NCI-H2171 treated with DMSO at 0.1 percent for 48 hours (cell line): ENCODE results near the gene CCDC154.
A peak's percentile ranks its signal among the peaks of the same experiment; 100 is the strongest.
"Not testable (repeated sequence)": the region's sequence is repeated elsewhere in the genome, so short reads cannot be mapped to it uniquely, and the experiment has no call there.

ENCODE experiments used
- DNase-seq: peaks from one replicate; lab custom pipeline; 2025; lab: John Stamatoyannopoulos, UW

CCDC154 gene

DNA sequence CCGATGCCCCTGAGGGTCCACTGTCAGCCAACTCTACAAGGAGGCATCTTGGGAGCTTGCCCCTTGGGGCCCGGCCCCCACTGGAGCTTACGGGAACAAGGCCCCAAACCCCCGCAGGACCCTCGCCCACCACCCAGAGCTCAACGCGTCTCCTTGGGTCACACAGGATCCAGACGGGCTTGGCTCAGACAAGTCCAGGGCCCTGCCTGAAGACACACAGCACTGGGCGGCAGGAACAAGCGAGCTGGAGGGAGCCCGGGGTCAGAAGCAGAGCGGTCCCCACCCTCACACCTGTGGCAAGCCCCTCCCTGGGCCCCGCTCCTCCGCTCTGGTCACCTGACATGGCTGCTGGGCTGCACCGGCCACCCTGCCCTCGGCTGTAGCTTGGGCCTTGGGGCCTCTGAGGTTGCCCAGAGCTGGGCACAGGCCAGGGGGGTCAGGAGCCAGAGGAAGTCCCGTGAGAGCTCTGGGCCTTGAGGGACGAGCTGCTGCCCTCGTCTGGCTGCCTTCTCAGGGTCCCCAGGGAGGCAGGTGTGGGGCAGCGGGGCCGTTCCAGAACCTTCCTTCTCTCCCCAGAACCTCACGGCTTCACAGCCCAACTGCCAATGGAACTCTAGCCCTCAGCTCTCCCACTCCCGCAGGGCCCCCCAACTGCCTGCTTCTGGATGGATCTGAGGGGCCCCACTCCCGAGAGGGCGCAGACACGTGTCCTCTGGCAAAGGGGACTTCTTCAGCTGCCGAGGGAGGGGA lies at the start of gene CCDC154:
CCDC154 (minus strand) TSS at position 577 of the 750 bp plus-strand sequence; CDS start at position 343, 234 bp downstream.
- no peak for DNase-seq

- DNase-seq, result no peak
Observed at GRCh38 chr16:1493746-1494094, 49.4 kb upstream of the CCDC154 start.

GRCh38 chr16:1492923-1493745 lies 48.8 kb upstream of the CCDC154 start, which contains the start of gene TELO2:
Gene TELO2, plus strand, starts transcription at chr16:1493360. Its CDS starts 922 bp downstream, at chr16:1494282.
- DNase-seq, result peak; percentile 68

- no peak for DNase-seq
Observed at GRCh38 chr16:1492082-1492922, 47.9 kb upstream of the CCDC154 start.

- DNase-seq, result no peak
Observed at GRCh38 chr16:1491327-1491726, 47.0 kb upstream of the CCDC154 start.

DNA sequence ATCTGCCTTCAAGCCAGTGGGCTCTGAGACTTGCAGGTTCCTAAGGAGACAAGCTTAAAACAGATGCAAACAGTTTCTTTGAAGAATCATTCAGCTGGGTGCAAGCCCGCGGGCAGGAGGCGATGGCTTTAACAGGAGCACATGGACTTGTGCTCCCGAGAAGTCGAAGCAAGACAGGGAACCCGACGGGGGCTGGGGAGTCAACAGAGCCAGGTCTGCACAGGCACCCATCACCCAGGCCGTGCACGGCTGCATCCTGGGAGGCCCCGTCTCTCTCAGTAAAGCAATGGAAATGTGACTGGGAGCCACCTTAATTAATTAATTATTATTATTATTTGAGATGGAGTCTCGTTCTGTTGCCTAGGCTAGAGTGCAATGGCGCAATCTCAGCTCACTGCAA lies 44.7 kb upstream of the CCDC154 start:
- no peak for DNase-seq

DNA sequence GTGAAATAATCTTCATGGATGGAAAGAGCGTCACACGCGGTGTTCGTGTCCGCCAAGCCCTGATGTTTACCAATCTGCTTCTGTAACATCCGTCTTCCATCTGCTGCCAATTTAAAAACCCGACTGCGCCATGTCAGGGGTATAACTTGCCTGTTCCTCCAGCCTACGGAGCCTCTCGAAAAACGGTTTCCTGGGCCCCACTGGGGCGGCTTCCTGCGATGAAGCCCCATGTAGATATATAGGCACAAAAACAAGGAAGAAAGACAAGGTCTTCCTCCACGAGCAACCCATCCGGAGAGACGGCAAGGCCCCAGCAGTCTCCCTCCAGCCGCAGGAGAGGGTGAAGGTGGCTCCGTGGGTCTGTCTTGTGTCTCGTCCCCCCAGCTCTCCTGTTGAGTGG lies 44.3 kb upstream of the CCDC154 start, which contains the start of gene PTX4:
PTX4 (minus strand) TSS at position 326 of the 400 bp plus-strand sequence; CDS start at position 291, 35 bp downstream.
- no peak for DNase-seq

DNA sequence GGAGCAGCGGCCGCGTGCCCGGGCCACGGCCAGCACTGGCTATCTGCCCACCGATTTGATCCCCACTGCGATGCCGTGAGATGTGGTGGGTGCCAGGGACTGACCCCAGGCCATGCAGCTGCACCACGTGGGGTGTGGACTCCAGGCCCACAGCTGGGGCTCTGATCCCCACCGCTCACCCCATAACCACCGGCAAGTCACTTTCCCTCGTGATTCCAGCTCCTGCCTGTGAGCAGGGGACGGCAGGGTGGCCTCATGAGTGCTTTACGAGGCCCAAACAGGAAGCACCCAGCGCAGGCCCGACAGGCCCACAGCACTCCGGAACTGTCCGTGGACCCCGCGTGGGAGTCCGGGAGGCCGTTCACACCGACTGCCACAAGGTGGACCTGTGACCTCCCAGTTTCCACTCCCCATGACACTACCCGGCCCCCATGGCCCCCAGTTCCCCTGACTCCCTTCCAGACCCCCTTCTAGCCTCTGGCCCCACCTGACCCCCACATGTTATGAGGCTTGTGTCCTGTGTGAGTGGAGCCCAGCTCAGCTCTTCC lies 43.8 kb upstream of the CCDC154 start:
- no peak for DNase-seq

- no peak for DNase-seq
Observed at GRCh38 chr16:1487395-1488053, 43.2 kb upstream of the CCDC154 start.

GRCh38 chr16:1486551-1487390 lies 42.4 kb upstream of the CCDC154 start:
- DNase-seq, result no peak

GRCh38 chr16:1485847-1486496 lies 41.6 kb upstream of the CCDC154 start:
- DNase-seq, result no peak

- no peak for DNase-seq
Observed at GRCh38 chr16:1481906-1482835, 37.8 kb upstream of the CCDC154 start.

DNA sequence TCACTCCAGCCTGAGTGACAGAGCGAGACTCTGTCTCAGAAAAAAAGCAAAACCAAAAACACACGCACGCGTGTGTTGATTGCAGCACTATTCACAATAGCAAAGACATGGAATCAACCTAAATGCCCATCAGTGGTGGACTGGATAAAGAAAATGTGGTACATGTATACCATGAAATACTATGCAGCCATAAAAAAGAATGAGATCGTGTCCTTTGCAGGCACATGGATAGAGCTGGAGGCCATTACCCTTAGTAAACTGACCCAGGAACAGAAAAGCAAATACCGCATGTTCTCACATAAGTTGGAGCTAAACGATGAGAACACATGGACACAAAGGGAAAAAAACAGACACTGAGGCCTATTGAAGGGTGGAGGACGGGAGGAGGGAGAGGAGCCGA lies 34.6 kb upstream of the CCDC154 start:
- not testable (repeated sequence) for DNase-seq

GRCh38 chr16:1477033-1477432 lies 32.7 kb upstream of the CCDC154 start:
- no peak for DNase-seq

GRCh38 chr16:1475552-1476114 lies 31.3 kb upstream of the CCDC154 start:
- no peak for DNase-seq

- DNase-seq, result peak; percentile 77
Observed at GRCh38 chr16:1474796-1475551, 30.6 kb upstream of the CCDC154 start, which contains the start of gene CLCN7. Gene CLCN7, minus strand, starts transcription at chr16:1475028. Its CDS starts 54 bp downstream, at chr16:1474974.

DNA sequence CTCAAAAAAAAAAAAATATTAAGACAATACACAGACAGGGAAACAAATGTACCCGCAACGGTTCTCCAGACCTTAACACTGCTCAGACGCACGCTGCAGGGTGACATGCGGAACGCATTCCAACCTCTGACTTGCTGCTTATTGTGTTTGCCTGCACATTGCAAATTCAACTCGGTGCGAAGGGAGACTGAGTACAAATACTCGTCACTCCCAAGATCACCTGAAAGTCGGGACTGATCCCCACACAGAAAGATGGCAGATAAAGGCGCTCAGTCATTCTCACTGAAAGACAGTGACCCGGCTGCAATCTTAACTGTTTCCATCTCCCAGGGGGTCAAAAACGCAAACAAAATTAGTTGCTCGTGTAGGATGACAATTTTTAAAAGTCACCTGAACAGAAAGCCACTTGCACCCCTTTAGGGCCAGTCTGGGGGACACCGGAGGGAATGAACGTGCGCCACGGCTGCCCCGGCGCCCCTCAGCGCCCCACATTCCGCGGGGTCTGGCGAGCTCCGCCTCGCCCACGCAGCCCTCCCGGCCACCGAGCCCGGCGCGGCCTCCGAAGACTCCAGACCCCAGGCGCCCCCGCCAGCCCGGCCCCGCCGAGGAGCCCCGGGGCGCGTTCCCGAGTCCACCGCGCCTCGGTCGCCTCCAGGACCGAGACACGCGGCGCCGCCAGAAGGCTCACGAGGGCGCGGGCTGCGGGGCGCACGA lies 29.9 kb upstream of the CCDC154 start:
- no peak for DNase-seq
